Lung (tissue), 12 donors: ENCODE results near the gene GLT1D1. TPM values are rescaled to one million over a fixed set of nuclear protein-coding genes. Genes with fewer than 3 reads are reported as not detected.

Source experiments
- ATAC-seq: fragments of 200-7000 bp; cut with Tn5 transposase; one replicate; pipeline ENCODE4 v1.9.1; 2020; ENCODE audit warnings: moderate number of reproducible peaks; ENCODE audit not compliant: insufficient read depth, low FRiP score
- DNase-seq, 3 donors: peaks; one replicate each; pipeline ENCODE4 v3.0.0-alpha.2; 2013 to 2017
- H3K27ac ChIP-seq, 2 donors: one replicate each; pipeline ENCODE4 v1.5.1; 2013; ENCODE audit warnings: mild to moderate bottlenecking in 2 of 2, moderate library complexity in 2 of 2, control low read depth in 1 of 2, inconsistent platforms in 1 of 2, low read depth in 1 of 2, low read length in 1 of 2
- H3K27me3 ChIP-seq, 3 donors: one replicate each; pipeline ENCODE4 v1.5.1; 2013; ENCODE audit warnings: low read length in 2 of 3; ENCODE audit not compliant: control insufficient read depth in 3 of 3, insufficient read depth in 3 of 3
- H3K36me3 ChIP-seq, 4 donors: one replicate each; pipeline ENCODE4 v1.5.1; 2013; ENCODE audit warnings: low read length in 4 of 4, mild to moderate bottlenecking in 1 of 4, moderate library complexity in 1 of 4; ENCODE audit not compliant: control insufficient read depth in 4 of 4, insufficient read depth in 4 of 4
- H3K4me1 ChIP-seq, 5 donors: one replicate each; pipeline ENCODE4 v1.5.1; 2013; ENCODE audit warnings: low read length in 5 of 5, mild to moderate bottlenecking in 2 of 5, moderate library complexity in 1 of 5; ENCODE audit not compliant: control insufficient read depth in 5 of 5, insufficient read depth in 5 of 5
- H3K4me3 ChIP-seq: one replicate; pipeline ENCODE4 v1.5.1; 2013; ENCODE audit warnings: mild to moderate bottlenecking, control low read depth, moderate library complexity
- H3K9ac ChIP-seq, 2 donors: one replicate each; pipeline ENCODE4 v1.5.1; 2013; ENCODE audit warnings: low read length in 2 of 2, control low read depth in 1 of 2; ENCODE audit not compliant: insufficient read depth in 1 of 2
- H3K9me3 ChIP-seq, 4 donors: one replicate each; pipeline ENCODE4 v1.5.1; 2013; ENCODE audit warnings: low read length in 3 of 4, mild to moderate bottlenecking in 1 of 4, moderate library complexity in 1 of 4; ENCODE audit not compliant: control insufficient read depth in 4 of 4, insufficient read depth in 3 of 4
- WGBS, 2 donors: extraction: QIAGEN DNeasy Blood & Tissue Kit; methylation state at CpG; one replicate each; pipeline ENCODE4 v1.1.7; 2013; 5-methylcytosine and 5-hydroxymethylcytosine counted together
- polyA plus RNA-seq, 2 donors: library from polyadenylated mRNA; stranded (reverse); fragments of 200-250 nt; gene quantifications; one replicate each; pipeline ENCODE4 v1.2.1, GENCODE V29; 2013
- total RNA-seq, 2 donors: library from RNA; depleted of rRNA in 1 of 2; stranded (reverse); fragments of >200 nt in 1 of 2; gene quantifications; one replicate each; pipeline ENCODE4 v1.2.1, GENCODE V29; 2014 to 2021
- TF ChIP-seq, protein P1 (sequence below): IDR thresholded peaks from 2 replicates; pipeline ENCODE4 v1.5.1; 2012; ENCODE audit warnings: mild to moderate bottlenecking; ENCODE audit errors: control extremely low read depth, extremely low read depth
- donor health status: control.
- donor health status: control.
- donor health status: Bipolar disorder and iron deficiency.
- donor health status: healthy.
- donor health status: DM: yes; HTN: yes; CAD: no.

Gene GLT1D1
- total and polyA plus RNA-seq, 4 donors, result 0.39 to 25.4 (median 4.2) TPM

DNA sequence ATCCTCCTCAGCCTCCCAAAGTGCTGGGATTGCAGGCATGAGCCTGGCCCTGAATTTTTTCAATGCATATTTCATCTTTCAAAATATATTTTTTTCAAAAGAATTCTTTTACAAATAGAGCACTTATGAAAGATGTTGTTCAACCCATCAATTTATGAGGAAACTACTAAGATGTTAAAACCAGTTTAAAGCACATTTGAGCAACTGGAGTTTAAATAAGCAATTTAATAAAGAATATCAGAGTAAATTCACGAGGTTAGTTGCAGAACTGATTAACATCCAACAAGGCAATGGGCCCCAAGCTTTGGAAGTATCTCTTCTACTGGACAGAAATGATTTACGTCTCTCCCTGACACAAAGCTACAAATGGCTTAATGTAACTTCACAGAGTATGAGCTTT, 23.3 kb downstream of the GLT1D1 start:
- DNase-seq (no peak), ATAC-seq (no peak)
- Histone ChIP-seq H3K4me3 (no peak overlapping the region), H3K9me3 (peaks cover 0 to 6% (median 5%) of the 10 kb centered on the region in 4 donors), H3K4me1 (no peaks in the 10 kb centered on the region), H3K27ac (no peak overlapping the region), H3K36me3 (no peaks in the 10 kb centered on the region), H3K9ac (no peak overlapping the region), H3K27me3 (no peaks in the 10 kb centered on the region)
- TF ChIP-seq, protein P1, sequence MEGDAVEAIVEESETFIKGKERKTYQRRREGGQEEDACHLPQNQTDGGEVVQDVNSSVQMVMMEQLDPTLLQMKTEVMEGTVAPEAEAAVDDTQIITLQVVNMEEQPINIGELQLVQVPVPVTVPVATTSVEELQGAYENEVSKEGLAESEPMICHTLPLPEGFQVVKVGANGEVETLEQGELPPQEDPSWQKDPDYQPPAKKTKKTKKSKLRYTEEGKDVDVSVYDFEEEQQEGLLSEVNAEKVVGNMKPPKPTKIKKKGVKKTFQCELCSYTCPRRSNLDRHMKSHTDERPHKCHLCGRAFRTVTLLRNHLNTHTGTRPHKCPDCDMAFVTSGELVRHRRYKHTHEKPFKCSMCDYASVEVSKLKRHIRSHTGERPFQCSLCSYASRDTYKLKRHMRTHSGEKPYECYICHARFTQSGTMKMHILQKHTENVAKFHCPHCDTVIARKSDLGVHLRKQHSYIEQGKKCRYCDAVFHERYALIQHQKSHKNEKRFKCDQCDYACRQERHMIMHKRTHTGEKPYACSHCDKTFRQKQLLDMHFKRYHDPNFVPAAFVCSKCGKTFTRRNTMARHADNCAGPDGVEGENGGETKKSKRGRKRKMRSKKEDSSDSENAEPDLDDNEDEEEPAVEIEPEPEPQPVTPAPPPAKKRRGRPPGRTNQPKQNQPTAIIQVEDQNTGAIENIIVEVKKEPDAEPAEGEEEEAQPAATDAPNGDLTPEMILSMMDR, result no peak
- WGBS, 2 donors, result 77 to 82% methylated on average over 2 of the region's 2 CpGs

DNA sequence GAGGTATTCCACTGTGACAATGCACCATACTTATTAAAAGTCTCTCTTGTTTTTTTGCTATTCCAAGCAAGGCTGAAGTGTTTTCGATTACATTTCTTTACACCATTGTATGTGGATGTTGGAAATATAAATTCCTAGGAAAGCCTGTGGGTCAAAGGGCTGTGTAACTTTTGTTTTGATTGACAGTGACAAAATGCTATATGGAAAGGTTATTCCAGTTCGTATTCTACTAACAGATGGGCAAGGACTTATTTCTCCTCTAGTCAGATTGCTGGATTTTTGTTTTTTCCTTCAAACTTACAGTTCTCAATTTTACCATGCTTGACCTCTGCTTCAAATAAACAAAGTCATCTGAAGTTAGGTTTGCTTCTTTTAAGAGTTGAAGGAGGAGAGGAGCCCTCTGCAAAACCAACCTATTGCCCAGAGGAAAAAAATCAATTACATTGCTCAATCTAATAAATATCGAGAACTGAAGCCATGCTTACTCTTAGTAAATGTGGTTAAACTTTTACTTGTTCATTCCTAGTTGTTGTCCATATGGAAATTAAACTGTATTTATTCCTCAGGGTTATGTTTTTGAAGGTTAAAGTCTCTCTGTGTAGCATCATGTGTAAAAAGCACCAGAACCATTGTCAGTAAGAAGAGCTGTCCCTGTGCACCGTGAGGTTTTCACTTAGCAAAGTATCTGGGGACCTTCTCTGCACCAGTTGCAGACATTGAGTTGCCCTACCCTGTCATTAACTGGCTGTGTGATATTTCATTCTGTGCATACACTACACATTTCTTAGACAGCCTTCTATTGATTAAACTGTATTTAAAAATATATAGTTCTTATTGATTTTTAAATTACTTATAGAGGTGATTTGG, 26.9 kb downstream of the GLT1D1 start:
- no peak for DNase-seq
- Histone ChIP-seq H3K27ac (no peak overlapping the region), H3K9me3 (peaks cover 0 to 6% (median 5%) of the 10 kb centered on the region in 4 donors), H3K9ac (no peak overlapping the region), H3K4me3 (no peak overlapping the region), H3K27me3 (no peaks in the 10 kb centered on the region), H3K36me3 (no peaks in the 10 kb centered on the region), H3K4me1 (no peaks in the 10 kb centered on the region)
- 81 to 88% methylated on average over 4 of the region's 4 CpGs for WGBS, 2 donors
- no peak for ATAC-seq
- TF ChIP-seq, protein P1, result no peak

GRCh38 chr12:128891856-128892255, 38.6 kb downstream of the GLT1D1 start:
- Histone ChIP-seq H3K9ac (no peak overlapping the region), H3K27me3 (no peaks in the 10 kb centered on the region), H3K27ac (no peak overlapping the region), H3K4me1 (no peaks in the 10 kb centered on the region), H3K36me3 (no peaks in the 10 kb centered on the region), H3K4me3 (no peak overlapping the region), H3K9me3 (no peaks in the 10 kb centered on the region)
- ATAC-seq (no peak), DNase-seq (no peak)
- TF ChIP-seq, protein P1, result no peak
- WGBS, 2 donors, result 63 to 71% methylated on average over 6 of the region's 6 CpGs
